Activated T-helper 1 cell treated with Interleukin-2 at 50 U/mL for 16 hours (primary cell): ENCODE data around the gene CLCF1.

Experiments used
- DNase-seq: peaks from one replicate; pipeline ENCODE4 v3.0.0-alpha.2; 2020; ENCODE audit warnings: low read depth

The CLCF1 gene

DNA sequence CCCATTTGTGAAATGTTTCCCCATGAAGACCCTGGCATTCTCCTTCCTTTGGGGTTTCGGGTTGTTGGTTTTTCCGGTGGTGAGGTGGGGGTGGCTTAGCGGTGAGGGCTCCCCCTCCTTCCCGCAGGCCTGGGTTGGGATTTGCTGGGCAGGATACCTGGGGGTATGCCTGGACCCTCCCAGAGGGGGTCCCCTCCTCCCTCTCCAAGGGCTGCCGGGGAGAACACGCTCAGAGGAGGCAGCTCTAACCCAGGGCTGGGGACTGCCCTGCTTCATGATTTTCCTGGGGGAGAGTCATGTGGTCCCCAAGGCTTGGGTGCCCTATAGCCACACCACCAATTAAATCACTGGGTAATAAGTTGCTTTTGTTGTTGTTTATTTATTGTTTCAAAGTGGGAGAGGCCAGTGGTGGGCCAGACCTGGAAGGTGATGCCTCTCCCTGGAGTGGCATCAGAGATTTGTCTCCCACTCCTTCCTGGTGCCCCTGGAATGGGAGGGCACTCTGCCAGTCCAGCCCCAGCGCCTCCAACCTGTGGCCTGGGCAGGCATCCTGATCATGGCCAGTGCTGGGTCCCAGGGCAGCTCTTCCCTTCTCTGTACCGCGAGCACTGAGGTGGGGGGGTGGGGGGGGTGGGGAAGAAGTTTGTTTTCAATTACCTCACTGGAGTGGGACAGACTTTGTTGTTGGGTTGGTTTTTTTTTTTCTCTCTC is 1.3 kb upstream of the CLCF1 start:
- DNase-seq = no peak

DNA sequence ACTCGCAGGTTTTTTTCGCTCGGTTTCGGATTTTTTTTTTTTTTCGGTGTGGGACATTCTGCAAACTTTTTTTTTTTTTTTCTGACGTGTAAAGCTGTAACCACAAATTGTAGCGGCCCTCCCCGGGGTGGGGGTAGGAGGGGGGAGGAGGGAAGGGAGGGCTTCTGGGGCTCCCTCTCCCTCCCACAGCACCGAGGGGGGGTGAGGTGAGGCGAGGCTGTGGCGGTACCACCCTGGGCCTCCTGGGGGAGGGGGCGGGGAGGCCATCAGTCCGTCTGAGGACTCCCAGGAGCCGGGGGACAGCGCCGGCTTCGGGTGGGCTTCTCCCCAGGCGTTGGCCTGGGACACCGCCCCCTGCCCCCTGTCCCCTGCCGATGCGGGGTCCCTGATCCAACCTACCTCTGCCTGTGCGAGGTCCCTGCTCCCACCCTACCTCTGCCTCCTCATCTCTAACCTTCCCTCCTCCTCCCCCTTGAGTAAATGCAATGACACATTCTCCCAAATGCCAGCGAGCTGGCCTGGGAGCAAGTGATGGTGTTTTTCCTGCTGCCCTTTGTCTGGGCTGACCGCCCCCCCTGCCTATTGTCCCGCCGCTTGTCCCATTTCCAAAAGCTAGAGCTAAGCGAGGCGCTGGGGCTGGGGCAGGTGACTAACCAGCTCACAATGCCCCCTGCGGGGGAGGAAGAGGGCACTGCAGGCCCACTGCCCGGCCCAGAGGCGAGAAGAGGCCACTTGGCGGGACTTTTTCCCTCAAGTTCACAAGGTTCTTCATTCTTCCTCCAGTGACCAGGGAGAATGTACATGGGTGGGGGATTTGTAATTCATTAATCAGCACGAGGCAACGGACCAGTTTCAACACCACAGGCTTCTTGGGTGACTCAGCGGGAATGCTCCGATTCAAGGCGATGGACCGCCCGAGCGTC is 511 bp upstream of the CLCF1 start:
- DNase-seq = peak; percentile 77

DNA sequence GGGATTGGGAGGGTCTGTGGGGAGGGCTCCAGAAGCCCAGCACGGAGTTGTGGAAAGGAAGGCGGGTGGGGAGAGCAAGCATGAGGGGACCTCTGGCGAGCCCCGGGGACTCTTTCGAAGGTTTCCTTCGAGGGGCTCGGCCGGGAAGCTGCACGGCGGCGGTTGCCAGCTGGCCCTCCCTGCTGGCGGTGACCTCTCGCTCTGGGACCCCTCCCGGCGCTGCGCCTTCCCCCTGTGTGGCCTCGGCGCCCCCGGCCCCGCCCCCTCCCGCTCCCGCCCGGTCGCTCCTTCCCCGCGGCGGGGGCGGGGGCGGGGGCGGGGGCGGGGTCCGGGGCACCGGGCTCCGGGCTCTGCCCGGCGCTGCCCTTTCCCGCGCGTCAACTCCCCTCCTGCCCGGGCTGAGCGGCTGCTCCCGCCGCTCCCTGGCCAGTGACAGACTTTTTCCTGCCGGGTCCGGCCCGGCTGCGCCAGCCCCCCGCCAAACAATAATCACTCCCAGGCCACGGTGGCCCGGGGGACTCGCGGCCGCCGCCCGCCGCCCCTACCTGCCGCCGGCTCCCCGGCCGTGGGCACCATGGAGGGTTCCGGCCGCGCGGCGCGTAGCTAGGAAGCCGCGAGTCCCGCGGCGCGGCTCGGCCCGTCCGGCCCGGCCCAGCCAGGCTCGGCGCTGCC is 941 bp downstream of the CLCF1 start:
- no peak for DNase-seq

- DNase-seq = no peak
Measured at GRCh38 chr11:67371911-67372320, 1.5 kb downstream of the CLCF1 start.

DNA sequence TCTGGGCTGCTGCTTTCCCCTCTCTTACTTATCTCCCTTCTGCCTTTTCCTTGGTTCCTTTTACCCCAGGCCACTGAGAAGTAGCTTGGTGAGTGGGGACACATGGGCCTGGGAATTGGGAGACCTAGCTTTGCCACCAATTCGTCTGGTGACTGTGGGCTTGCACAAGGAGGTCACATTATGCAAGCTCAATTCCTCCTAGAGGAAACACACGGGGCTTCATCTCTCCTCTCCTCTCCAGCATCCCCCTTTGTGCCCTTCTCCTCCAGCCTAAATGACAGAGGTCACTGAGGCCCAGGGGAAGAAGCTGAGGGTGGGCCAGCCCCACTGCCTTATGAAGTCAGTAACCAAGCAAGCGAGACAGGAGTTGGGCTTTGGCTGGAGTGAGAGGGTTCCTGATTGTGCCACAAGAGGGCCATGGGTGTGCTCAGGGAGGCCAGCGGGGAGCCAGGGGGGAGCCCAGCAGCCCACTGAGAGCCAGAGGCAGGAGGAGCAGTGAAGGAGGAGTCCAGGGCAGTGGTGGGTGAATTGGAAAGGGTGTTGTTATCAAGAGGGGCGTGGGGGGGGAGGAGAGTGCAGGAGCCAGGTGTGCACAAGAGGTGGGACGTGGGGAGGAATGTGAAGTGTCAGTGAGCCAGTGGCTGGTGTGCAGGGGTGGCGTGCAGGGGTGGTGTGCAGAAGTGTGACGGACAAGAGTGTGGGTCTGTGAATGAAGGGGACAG is 2.0 kb downstream of the CLCF1 start:
- DNase-seq = no peak

- DNase-seq = no peak
Measured at GRCh38 chr11:67370351-67371076, 2.9 kb downstream of the CLCF1 start.

DNA sequence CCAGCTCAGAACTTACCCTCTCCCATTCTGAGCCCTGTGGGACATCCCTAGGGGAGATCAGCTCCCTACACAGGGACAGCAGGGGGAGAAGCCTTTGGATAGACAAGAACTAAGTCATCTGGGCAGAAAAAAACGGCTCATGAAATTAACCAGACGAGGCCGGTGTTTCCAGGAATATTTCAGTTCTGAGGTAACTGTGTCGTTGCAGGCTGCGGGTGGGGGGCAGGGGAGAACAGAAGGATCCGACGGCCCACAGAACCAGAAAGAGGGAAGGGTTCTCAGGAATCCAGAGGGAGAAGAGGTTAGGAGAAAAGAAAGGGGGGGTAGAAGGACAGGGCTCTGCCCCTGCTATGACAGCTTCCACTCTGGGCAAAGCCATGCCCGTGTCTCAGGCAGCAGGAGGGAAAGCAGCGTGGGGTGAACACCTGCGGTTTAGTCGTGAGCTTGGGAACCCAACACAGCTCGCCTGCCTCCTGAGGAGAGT is 3.6 kb downstream of the CLCF1 start:
- DNase-seq = no peak

DNA sequence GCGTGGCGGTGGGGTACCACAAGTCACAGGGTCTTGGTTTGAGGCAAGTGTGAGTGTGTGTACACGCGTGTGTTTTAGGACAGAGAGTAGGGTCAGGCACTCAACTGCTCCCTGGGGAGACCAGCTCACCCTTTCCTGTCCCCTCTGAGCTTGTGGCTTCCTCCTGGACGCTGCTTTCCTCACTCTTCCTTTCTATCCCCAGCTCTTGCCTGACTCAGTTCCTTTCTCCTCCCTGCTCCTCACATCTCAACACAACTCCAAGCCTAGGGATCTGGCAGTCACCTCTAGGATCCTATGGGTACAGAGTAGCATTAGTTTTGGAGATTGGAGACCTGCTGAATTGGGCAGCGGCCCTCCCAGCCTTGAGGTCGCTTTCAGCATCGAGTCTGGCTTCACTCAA is 4.1 kb downstream of the CLCF1 start:
- no peak for DNase-seq

GRCh38 chr11:67368621-67369020 is 4.8 kb downstream of the CLCF1 start:
- no peak for DNase-seq

DNA sequence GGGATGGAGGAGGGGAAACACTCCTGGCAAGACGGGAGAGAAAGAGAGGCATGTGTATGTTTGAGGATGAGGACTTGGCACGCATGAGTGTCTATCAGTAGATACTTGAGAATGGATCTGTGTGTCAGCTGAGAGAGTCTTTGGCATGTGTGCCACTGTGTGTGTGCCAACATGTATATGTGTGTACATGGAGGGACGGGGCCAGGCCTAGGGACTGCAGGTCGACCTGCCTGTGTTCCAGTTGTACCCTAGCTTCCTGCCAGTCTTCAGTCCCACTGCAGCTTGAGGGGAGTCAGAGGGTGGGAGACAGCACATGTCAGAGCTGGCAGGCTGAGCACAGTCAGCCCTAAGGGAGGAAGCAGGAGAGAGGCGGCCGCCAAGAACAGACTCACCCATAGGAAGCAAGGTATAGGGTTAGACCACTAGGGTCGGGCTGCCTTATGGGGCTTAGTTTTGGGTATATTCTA is 5.6 kb downstream of the CLCF1 start:
- no peak for DNase-seq

DNA sequence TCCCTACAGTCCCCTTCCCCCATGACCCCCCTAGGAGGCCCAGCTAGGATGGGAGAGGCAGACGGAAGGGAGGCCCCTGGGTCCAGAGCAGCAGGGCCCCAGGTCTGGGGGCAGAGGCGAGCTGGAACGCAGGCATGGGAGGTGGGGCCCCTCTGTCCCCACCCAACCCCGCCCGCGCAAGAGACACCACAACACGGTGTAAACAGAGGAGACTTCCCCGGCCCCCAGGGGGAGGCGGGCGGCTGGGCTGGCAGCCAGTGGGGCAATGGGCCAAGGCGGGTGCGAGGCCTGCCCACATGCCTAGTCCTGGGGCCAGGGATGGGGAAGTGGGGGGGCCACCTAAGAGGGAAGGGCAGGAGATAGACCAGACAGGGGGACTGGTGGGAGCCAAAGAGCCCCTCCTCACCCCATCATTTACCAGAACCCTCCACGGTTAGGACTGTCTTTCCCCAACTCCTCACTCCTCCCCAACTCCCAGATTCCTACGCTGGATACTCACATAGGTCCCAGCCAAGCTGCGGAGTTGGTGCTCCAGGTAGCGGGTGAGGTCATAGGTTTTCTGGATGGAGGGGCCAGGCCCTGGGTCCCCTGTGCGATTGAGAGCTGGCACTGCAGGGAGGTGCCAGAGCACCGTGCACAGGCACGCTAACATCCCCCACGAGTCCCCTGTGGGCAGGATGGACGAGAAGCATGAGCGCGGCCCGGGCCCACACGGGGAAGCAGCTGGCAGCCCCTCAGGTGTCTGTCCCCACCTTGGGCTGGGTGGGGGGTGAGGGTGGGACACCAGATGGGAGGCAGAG is 6.2 kb downstream of the CLCF1 start:
- DNase-seq = no peak

GRCh38 chr11:67366546-67366945 is 6.9 kb downstream of the CLCF1 start:
- no peak for DNase-seq

- no peak for DNase-seq
Measured at GRCh38 chr11:67365736-67366444, 7.5 kb downstream of the CLCF1 start.

- no peak for DNase-seq
Measured at GRCh38 chr11:67364783-67365722, 8.3 kb downstream of the CLCF1 start.

DNA sequence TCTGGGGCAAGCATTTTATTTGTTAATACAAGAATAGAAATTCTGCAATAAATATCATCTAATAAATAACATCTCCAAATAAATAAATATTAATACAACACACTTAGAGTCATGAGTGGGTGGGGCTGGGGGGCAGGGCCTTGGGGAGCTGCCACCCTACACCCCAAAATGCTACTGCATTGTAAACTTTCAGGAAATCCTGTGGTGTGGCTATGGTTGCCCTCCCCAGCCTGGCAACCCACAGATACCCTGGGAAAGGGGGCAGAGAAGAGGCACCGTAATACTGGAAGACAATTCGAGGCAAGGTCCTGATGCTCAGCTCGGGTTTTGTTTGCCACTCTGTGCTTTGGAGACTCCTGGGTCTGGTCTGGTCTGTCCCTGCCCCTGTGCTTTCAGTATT is 9.2 kb downstream of the CLCF1 start:
- DNase-seq = no peak

GRCh38 chr11:67357831-67358670 is 15.3 kb downstream of the CLCF1 start:
- DNase-seq = no peak

- peak; percentile 56 for DNase-seq
Measured at GRCh38 chr11:67356864-67357561, 16.4 kb downstream of the CLCF1 start.
